ENCODE results near the gene LPGAT1. TPM values are rescaled to one million over a fixed set of nuclear protein-coding genes. Genes with fewer than 3 reads are reported as not detected.

Gene LPGAT1
- total RNA-seq, 2 experiments from 2014 or later, result 59.3 to 60.5 TPM

DNA sequence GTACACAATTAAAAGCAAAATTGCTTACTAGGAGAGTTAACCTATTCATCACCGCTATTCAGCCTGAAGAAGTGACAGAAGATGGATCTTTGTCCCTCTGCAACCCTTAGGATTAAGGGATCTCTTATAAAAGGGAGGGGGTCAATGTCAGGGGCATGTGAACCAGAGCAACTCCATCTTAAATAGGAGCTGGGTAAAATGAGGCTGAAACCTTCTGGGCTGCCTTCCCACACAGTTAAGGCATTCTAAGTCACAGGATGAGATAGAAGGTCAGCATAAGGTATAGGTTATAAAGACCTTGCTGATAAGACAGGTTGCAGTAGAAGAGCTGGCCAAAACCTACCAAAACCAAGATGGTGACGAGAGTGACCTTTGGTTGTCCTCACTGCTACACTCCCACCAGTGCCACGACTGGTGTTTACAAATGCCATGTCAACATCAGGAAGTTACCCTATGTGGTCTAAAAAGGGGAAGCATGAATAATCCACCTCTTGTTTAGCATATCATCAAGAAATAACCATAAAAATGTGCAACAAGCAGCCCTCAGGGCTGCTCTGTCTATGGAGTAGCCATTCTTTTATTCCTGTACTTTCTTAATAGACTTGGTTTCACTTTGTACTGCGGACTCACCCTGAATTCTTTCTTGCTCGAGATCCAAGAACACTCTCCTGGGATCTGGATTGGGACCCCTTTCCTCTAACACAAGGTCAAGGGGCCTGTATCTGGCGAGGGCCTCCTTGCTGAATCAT is 119.8 kb downstream of the LPGAT1 start:
- peak overlapping the region; percentile 16 for H3K27ac Mint-ChIP-seq
- H3K36me3 Mint-ChIP-seq (ENCODE audit: low read depth), result no peaks in the 10 kb centered on the region
- ChIA-PET POLR2A (no interaction called here), CTCF (interaction anchor here (3.1 kb wide), 1 partner anchor 12 kb away, joined by 20 read pairs; no protein-coding TSS in a partner anchor)
- DNase-seq, result no peak
- peaks cover 5% of the 10 kb centered on the region for H3K4me1 Mint-ChIP-seq (ENCODE audit: low read depth)
- ATAC-seq, result no peak
- peaks cover 3% of the 10 kb centered on the region for H3K9me3 Mint-ChIP-seq (ENCODE audit: insufficient read depth)
- no peaks in the 10 kb centered on the region for H3K27me3 Mint-ChIP-seq (ENCODE audit: low read depth)
- H3K4me3 Mint-ChIP-seq, result no peak overlapping the region

DNA sequence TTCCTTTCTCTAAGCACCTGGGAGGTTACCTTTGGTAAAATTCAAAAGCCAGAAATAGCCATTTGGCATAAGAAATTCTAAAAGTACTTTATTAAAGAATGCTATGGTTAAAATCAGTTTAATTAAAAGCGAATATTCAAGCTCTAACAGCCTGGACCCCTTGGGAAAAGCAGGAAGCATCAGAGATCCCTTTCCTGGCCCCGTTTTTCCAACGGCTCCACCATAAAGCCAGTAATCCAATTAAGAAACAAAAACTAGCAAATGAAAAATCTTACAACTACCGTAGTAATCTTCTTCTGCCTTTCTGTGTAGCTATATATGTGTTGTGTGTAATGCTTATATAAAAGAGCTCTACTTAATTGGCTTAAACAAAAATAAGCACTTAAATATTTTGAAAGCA is 121.6 kb downstream of the LPGAT1 start:
- DNase-seq, result no peak
- H3K36me3 Mint-ChIP-seq (ENCODE audit: low read depth), result no peaks in the 10 kb centered on the region
- no peaks in the 10 kb centered on the region for H3K27me3 Mint-ChIP-seq (ENCODE audit: low read depth)
- ChIA-PET CTCF (interaction anchor here (0.9 to 3.1 kb wide), 2 partner anchors 10 to 195 kb away, joined by 3 to 20 read pairs; no protein-coding TSS in a partner anchor), POLR2A (no interaction called here)
- peaks cover 5% of the 10 kb centered on the region for H3K4me1 Mint-ChIP-seq (ENCODE audit: low read depth)
- no peak for ATAC-seq
- no peak overlapping the region for H3K27ac Mint-ChIP-seq
- H3K9me3 Mint-ChIP-seq (ENCODE audit: insufficient read depth), result peaks cover 3% of the 10 kb centered on the region
- H3K4me3 Mint-ChIP-seq, result no peak overlapping the region

DNA sequence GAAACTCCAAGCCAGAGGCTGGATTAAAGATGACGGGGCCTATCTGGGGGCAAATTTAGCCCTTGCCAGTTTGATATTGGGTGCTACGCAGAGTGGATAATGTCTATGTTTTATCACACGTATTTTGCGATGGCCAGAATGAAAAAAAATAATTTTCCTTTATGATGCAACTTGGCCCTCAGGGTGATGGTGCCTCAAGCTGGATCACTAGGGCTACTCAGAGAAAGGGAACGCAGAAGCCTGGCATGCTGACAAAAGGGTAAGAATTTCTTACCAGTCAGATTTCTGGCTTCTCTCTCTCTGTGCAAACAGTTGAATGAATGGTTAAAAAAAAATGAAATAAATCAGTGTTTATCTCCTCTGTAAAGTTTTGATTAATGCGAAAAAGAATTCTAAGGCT is 122.6 kb downstream of the LPGAT1 start:
- H3K9me3 Mint-ChIP-seq (ENCODE audit: insufficient read depth), result peaks cover 3% of the 10 kb centered on the region
- no peaks in the 10 kb centered on the region for H3K27me3 Mint-ChIP-seq (ENCODE audit: low read depth)
- no peaks in the 10 kb centered on the region for H3K36me3 Mint-ChIP-seq (ENCODE audit: low read depth)
- H3K27ac Mint-ChIP-seq, result no peak overlapping the region
- ChIA-PET POLR2A (no interaction called here), CTCF (interaction anchor here (3.1 kb wide), 1 partner anchor 10 kb away, joined by 20 read pairs; no protein-coding TSS in a partner anchor)
- DNase-seq (no peak), ATAC-seq (no peak)
- peaks cover 5% of the 10 kb centered on the region for H3K4me1 Mint-ChIP-seq (ENCODE audit: low read depth)
- H3K4me3 Mint-ChIP-seq, result no peak overlapping the region

DNA sequence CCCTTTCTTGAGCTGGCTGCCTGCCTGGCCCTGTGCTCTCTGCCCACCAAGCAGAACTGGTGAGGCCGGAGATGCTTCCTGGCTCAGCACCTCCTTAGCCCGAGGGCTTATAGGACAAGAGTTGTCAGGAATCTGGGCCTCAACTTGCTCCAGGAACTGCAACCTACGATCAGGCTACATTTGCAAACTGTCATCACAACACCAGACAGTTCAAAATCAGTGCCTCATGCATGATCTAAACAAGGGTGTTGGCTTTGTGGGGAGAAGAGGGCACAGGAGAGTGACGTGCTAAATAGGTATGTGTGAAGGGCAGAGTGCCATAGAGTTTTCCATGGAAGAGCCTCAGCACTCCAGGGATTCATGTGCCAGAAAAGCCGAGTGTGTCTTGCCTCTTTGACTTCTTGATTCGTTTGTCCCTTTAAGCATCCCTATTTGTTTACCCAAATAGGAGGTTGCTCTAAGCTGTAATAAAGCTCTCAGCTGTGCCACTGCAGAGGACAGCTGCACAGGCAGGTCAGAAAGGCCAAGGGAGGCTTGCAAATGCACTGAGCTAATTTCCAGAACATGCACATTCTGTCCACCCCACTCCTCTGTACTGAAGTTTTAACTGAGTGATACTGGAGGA is 125.0 kb downstream of the LPGAT1 start:
- Mint-ChIP-seq H3K9me3 (ENCODE audit: insufficient read depth) (no peaks in the 10 kb centered on the region), H3K4me3 (no peak overlapping the region), H3K4me1 (ENCODE audit: low read depth) (no peaks in the 10 kb centered on the region), H3K27ac (no peak overlapping the region), H3K36me3 (ENCODE audit: low read depth) (no peaks in the 10 kb centered on the region), H3K27me3 (ENCODE audit: low read depth) (peaks cover 3% of the 10 kb centered on the region)
- CTCF ChIA-PET, result no interaction called here
- ATAC-seq (no peak), DNase-seq (no peak)
- POLR2A ChIA-PET, result no interaction called here

DNA sequence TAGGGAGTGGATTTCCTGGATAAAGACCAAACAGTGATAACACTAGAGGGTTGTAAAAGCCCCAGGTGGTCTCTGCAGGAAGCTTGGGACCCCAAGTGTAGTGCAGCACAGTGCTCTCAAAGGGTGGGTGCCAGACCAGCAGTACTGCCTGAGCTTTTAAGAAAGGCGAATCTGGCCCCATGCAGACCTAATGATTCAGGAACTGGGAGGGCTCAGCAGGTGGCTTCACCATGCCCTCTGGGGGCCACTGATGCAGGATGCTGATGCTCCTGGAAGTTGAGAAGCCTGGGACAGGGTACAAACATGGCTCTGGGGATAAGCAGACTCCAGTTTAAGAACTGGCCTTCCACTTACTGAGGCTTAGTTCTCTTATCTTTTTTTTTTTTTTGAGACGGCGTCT is 126.0 kb downstream of the LPGAT1 start:
- ChIA-PET POLR2A (no interaction called here), CTCF (interaction anchor here (0.8 kb wide), 1 partner anchor 24 kb away, joined by 4 read pairs; no protein-coding TSS in a partner anchor)
- Mint-ChIP-seq H3K27me3 (ENCODE audit: low read depth) (peaks cover 3% of the 10 kb centered on the region), H3K27ac (no peak overlapping the region), H3K36me3 (ENCODE audit: low read depth) (no peaks in the 10 kb centered on the region), H3K9me3 (ENCODE audit: insufficient read depth) (no peaks in the 10 kb centered on the region), H3K4me1 (ENCODE audit: low read depth) (no peaks in the 10 kb centered on the region), H3K4me3 (no peak overlapping the region)
- DNase-seq (no peak), ATAC-seq (no peak)

DNA sequence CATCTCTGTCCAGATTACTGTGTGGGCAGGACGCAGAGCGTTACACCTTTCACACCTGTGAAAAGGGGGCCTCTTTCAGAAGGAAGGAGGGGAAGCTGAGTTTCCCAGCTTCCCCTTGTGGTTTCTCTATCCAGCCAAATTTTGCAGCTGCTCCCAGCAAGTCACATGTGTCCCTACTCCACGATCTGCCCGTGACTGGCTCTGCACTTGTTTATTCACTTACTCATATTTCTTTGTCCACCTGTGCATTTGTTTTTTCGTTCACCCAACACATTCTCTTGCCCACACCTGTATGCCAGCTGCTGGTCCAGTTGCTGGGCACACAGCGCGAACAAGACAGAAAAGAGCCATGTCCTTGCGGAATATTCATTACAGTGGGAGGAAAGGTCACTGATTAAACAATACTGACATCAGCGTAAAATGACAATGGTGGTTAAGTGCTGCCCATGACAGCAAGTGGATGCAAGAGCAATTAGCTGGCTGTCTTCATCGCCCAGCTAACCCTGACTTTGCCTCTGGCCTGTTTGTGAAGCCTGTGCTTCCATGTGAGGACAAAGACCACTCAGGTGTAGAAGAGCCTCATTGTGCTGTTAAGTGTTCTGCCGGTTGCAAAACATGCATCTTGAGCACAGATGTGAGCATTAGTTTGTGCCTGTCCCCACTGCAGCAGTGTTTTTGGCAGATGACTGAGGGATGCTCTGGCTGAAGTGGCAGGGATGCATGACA is 126.6 kb downstream of the LPGAT1 start:
- H3K9me3 Mint-ChIP-seq (ENCODE audit: insufficient read depth), result no peaks in the 10 kb centered on the region
- ATAC-seq (no peak), DNase-seq (no peak)
- peaks cover 3% of the 10 kb centered on the region for H3K27me3 Mint-ChIP-seq (ENCODE audit: low read depth)
- ChIA-PET CTCF (no interaction called here), POLR2A (interaction anchor here (0.6 kb wide), 1 partner anchor 28 kb away, joined by 3 read pairs; no protein-coding TSS in a partner anchor)
- no peaks in the 10 kb centered on the region for H3K36me3 Mint-ChIP-seq (ENCODE audit: low read depth)
- no peak overlapping the region for H3K4me3 Mint-ChIP-seq
- H3K27ac Mint-ChIP-seq, result no peak overlapping the region
- H3K4me1 Mint-ChIP-seq (ENCODE audit: low read depth), result peaks cover under 1% of the 10 kb centered on the region

DNA sequence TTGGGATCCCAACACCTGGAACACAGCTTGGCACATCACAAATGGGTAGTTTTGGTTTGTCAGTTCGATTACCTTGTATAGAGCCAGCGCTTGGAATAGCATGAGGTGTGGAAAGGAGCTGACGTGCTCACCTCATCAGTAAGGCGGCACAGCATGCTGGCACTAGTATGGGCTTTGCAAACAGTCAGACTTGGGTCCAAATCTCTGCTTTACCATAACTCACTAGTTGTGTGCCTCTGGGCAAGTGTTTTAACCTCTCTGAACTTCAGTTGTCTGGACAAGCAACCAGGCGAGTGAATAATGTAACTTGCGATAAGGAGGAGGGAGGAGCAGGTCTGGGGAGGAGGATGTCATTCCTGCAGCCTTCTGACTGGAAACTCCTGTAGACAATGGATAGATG is 128.8 kb downstream of the LPGAT1 start:
- Mint-ChIP-seq H3K9me3 (ENCODE audit: insufficient read depth) (no peaks in the 10 kb centered on the region), H3K4me1 (ENCODE audit: low read depth) (peaks cover 21% of the 10 kb centered on the region), H3K36me3 (ENCODE audit: low read depth) (no peaks in the 10 kb centered on the region), H3K4me3 (no peak overlapping the region), H3K27ac (no peak overlapping the region), H3K27me3 (ENCODE audit: low read depth) (peaks cover 3% of the 10 kb centered on the region)
- DNase-seq, result no peak
- POLR2A ChIA-PET, result no interaction called here
- CTCF ChIA-PET, result interaction anchor here (0.7 kb wide), 1 partner anchor 334 kb away, joined by 3 read pairs; the partner anchor contains the start of genes DTL and INTS7
- ATAC-seq, result no peak

DNA sequence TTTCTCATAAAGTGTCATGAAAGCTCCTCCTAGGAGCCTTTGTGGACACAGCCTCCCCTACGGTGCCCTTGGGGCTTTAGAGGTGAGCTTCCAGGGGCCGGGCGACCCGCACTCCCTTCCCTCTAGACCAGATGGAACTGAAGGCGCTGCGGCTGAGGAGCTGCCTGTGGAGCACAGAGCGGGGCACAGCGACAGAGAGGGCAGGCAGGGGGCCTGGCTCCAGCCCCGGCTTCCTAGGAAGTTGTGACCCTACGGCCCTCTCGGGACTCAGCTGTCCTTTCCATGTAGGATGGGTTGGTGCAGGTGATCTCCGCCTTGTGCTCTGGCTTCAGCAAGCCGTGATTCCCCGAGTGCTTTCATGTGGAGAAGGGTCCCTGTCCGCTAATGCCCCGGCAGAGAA is 131.5 kb downstream of the LPGAT1 start:
- ChIA-PET POLR2A (interaction anchor here (1.1 kb wide), 1 partner anchor 336 kb away, joined by 3 read pairs; the partner anchor contains the start of genes DTL and INTS7), CTCF (interaction anchor here (0.6 to 9.5 kb wide), 56 partner anchors 10 to 757 kb away, joined by 3 to 142 read pairs (median 6); partner anchors contain the start of genes DTL, INTS7 and NEK2)
- no peak for DNase-seq
- Mint-ChIP-seq H3K9me3 (ENCODE audit: insufficient read depth) (no peaks in the 10 kb centered on the region), H3K4me1 (ENCODE audit: low read depth) (peaks cover 47% of the 10 kb centered on the region), H3K36me3 (ENCODE audit: low read depth) (no peaks in the 10 kb centered on the region), H3K27me3 (ENCODE audit: low read depth) (peaks cover 3% of the 10 kb centered on the region), H3K27ac (no peak overlapping the region), H3K4me3 (no peak overlapping the region)
- no peak for ATAC-seq

DNA sequence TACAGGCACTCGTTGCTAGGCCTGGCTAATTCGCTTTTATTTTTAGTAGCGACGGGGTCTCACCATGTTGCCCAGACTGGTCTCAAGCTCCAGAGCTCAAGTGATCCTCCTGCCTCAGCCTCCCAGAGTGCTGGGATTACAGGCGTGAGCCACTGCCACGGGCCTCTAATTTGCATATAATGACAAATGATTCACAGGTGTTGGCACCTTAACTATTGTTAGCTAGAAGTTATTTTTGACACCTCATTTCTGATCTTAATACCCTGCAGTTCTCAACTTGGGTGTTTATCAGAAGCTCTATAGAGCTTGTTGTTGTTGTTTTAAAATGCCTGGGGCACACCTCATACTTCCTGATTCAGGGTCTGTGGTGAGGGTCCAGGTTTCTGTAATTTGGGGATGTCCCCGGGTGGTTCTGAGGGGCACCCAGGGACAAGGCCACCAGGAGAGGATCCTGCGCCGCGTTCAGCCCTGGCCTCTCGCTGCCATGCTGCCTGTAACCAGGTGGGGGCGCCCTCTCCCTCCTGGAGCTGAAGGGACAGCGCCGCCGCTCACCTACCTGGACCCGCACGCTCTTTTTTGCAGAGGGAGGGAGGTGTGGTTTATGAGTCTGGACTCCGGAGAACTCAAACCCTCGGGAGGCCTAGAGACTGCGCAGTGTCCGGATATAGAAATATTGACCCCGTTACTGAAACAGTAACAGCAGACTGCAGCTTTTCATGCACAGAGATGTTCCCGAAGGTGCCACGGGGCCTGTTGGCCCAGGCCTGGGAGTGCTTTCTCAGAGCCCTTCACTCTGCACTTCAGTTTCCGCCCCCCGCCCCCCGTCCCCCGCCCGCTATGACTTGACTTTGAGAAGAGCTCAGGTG is 132.2 kb downstream of the LPGAT1 start:
- DNase-seq (peak; percentile 90), ATAC-seq (peak; percentile 95)
- POLR2A ChIA-PET, result interaction anchor here (0.8 to 2.0 kb wide), 4 partner anchors 14 to 337 kb away, joined by 3 to 7 read pairs (median 4); partner anchors contain the start of genes DTL and INTS7
- peaks cover 3% of the 10 kb centered on the region for H3K27me3 Mint-ChIP-seq (ENCODE audit: low read depth)
- peaks cover 50% of the 10 kb centered on the region for H3K4me1 Mint-ChIP-seq (ENCODE audit: low read depth)
- H3K9me3 Mint-ChIP-seq (ENCODE audit: insufficient read depth), result no peaks in the 10 kb centered on the region
- H3K36me3 Mint-ChIP-seq (ENCODE audit: low read depth), result peaks cover 2% of the 10 kb centered on the region
- H3K4me3 Mint-ChIP-seq, result peak overlapping the region; percentile 32
- CTCF ChIA-PET, result interaction anchor here (0.6 to 9.5 kb wide), 86 partner anchors 11 to 757 kb away, joined by 3 to 142 read pairs (median 4); partner anchors contain the start of genes DTL, INTS7 and NEK2
- H3K27ac Mint-ChIP-seq, result peak overlapping the region; percentile 31

DNA sequence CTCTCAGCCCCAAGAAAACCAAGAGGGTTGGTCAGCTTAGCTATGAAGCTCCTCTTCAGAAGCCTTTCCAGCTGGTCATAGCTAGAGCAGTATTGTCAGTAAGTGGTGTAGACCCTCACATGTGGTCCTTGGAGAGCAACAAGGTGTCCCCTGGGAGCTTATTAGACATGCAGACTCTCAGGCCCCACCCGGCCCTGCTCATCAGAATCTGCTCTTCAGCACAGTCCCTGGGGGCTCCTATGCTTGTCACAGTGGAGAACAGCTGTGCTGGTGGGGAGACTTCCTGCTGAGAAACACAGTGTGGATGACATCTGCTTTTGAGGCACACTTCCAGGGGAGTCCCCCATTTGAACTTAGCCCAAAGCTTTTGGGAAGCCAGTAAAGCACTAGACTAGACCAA is 133.2 kb downstream of the LPGAT1 start:
- peaks cover 2% of the 10 kb centered on the region for H3K36me3 Mint-ChIP-seq (ENCODE audit: low read depth)
- peaks cover 50% of the 10 kb centered on the region for H3K4me1 Mint-ChIP-seq (ENCODE audit: low read depth)
- no peak overlapping the region for H3K4me3 Mint-ChIP-seq
- peaks cover 3% of the 10 kb centered on the region for H3K27me3 Mint-ChIP-seq (ENCODE audit: low read depth)
- no peaks in the 10 kb centered on the region for H3K9me3 Mint-ChIP-seq (ENCODE audit: insufficient read depth)
- DNase-seq, result peak; percentile 37
- POLR2A ChIA-PET, result interaction anchor here (1.9 to 2.0 kb wide), 2 partner anchors 13 to 338 kb away, joined by 5 to 7 read pairs; partner anchors contain the start of genes DTL and INTS7
- ATAC-seq, result no peak
- H3K27ac Mint-ChIP-seq, result no peak overlapping the region
- CTCF ChIA-PET, result interaction anchor here (0.9 to 9.5 kb wide), 24 partner anchors 12 to 758 kb away, joined by 3 to 142 read pairs (median 8); partner anchors contain the start of genes DTL and INTS7

All from activated CD8-positive, alpha-beta T cell treated with anti-CD3 and anti-CD28 coated beads, Interleukin-2, amount 10 ng/mL, durations not matched to agents 7 days and 5 days (primary cell).